HEK293T (cell line): ENCODE results near the gene ADSL.

Experiments used
- CTCF ChIA-PET: fragments of 350-600 bp; formaldehyde crosslinking; extraction: SDS; loops from one replicate; lab custom pipeline; 2021; ENCODE audit warnings: antibody characterized with exemption, inconsistent platforms; lab: Yijun Ruan, JAX
- POLR2A ChIA-PET: fragments of 350-600 bp; formaldehyde crosslinking; extraction: SDS; loops from one replicate; lab custom pipeline; 2020; ENCODE audit warnings: antibody characterized with exemption, inconsistent platforms; lab: Yijun Ruan, JAX
- DNase-seq: peaks from one replicate; pipeline ENCODE4 v3.0.0; 2012; ENCODE audit warnings: mixed read lengths; ENCODE audit errors: extremely low spot score
- ARNT ChIP-seq: fragments of 450-650 bp; IDR thresholded peaks from 2 replicates; pipeline ENCODE4 v1.6.1; 2017; ENCODE audit warnings: mild to moderate bottlenecking
- BHLHE40 ChIP-seq: fragments of 450-650 bp; IDR thresholded peaks from 2 replicates; pipeline ENCODE4 v1.6.1; 2016; ENCODE audit warnings: mild to moderate bottlenecking, moderate library complexity, borderline replicate concordance
- CTBP1 ChIP-seq: fragments of 450-650 bp; IDR thresholded peaks from 2 replicates; pipeline ENCODE4 v1.6.1; 2016; ENCODE audit warnings: borderline replicate concordance
- ELF4 ChIP-seq: fragments of 450-650 bp; IDR thresholded peaks from 2 replicates; pipeline ENCODE4 v1.6.1; 2017; ENCODE audit warnings: antibody characterized with exemption
- FOXA1 ChIP-seq: fragments of 450-650 bp; IDR thresholded peaks from 2 replicates; pipeline ENCODE4 v1.6.1; 2016; ENCODE audit warnings: mild to moderate bottlenecking
- FOXK2 ChIP-seq: fragments of 450-650 bp; IDR thresholded peaks from 2 replicates; pipeline ENCODE4 v1.6.1; 2016; ENCODE audit warnings: mild to moderate bottlenecking
- FOXM1 ChIP-seq: fragments of 450-650 bp; IDR thresholded peaks from 2 replicates; pipeline ENCODE4 v1.6.1; 2017; ENCODE audit warnings: mild to moderate bottlenecking, borderline replicate concordance
- HDGF ChIP-seq: fragments of 450-650 bp; IDR thresholded peaks from 2 replicates; pipeline ENCODE4 v1.6.1; 2017; ENCODE audit warnings: antibody characterized with exemption, borderline replicate concordance
- L3MBTL2 ChIP-seq: fragments of 450-650 bp; conservative IDR thresholded peaks from 2 replicates; pipeline ENCODE4 v1.6.1; 2016; ENCODE audit warnings: mild to moderate bottlenecking
- LEF1 ChIP-seq: fragments of 450-650 bp; IDR thresholded peaks from 2 replicates; pipeline ENCODE4 v1.6.1; 2017; ENCODE audit warnings: mild to moderate bottlenecking, borderline replicate concordance
- NFRKB ChIP-seq: fragments of 450-650 bp; IDR thresholded peaks from 2 replicates; pipeline ENCODE4 v1.6.1; 2016; ENCODE audit warnings: mild to moderate bottlenecking, moderate library complexity
- PKNOX1 ChIP-seq: fragments of 450-650 bp; IDR thresholded peaks from 2 replicates; pipeline ENCODE4 v1.6.1; 2016
- SP1 ChIP-seq: fragments of 450-650 bp; IDR thresholded peaks from 2 replicates; pipeline ENCODE4 v1.6.1; 2017
- SUZ12 ChIP-seq: fragments of 450-650 bp; IDR thresholded peaks from 2 replicates; pipeline ENCODE4 v1.6.1; 2016; ENCODE audit warnings: mild to moderate bottlenecking
- TARDBP ChIP-seq: fragments of 450-650 bp; IDR thresholded peaks from 2 replicates; pipeline ENCODE4 v1.6.1; 2016
- ZNF384 ChIP-seq: fragments of 450-650 bp; IDR thresholded peaks from 2 replicates; pipeline ENCODE4 v1.6.1; 2016

The ADSL gene

GRCh38 chr22:40434745-40435144, 88.4 kb downstream of the ADSL start:
- POLR2A ChIA-PET: interaction anchor here (0.6 kb wide), 1 partner anchor 261 kb away, joined by 3 read pairs; no protein-coding TSS in a partner anchor
- CTCF ChIA-PET: interaction anchor here (0.7 kb wide), 1 partner anchor 214 kb away, joined by 4 read pairs; no protein-coding TSS in a partner anchor
- no peak for DNase-seq
- TF ChIP-seq TARDBP (no peak), FOXA1 (no peak), SUZ12 (no peak), NFRKB (no peak), FOXM1 (no peak), ARNT (no peak), PKNOX1 (no peak), ZNF384 (no peak), FOXK2 (no peak), CTBP1 (no peak), L3MBTL2 (no peak), BHLHE40 (no peak), ELF4 (no peak), SP1 (no peak), LEF1 (no peak), HDGF (no peak)

GRCh38 chr22:40436505-40437431, 90.5 kb downstream of the ADSL start:
- POLR2A ChIA-PET: interaction anchor here (1.5 to 1.8 kb wide), 2 partner anchors 199 to 215 kb away, joined by 3 to 4 read pairs; partner anchors contain the start of gene MRTFA
- CTCF ChIA-PET: interaction anchor here (0.6 to 2.5 kb wide), 25 partner anchors 10 to 462 kb away, joined by 3 to 24 read pairs (median 3); partner anchors contain the start of genes MCHR1 and MRTFA
- TF ChIP-seq FOXA1 (no peak), LEF1 (peak; percentile 89)
- DNase-seq: peak; percentile 58
